GM12801 (cell line): ENCODE results near the gene RAB14.

Experiments used
- TF ChIP-seq, protein P1 (sequence below): IDR thresholded peaks from one replicate; pipeline ENCODE4 v1.5.1; 2011; ENCODE audit warnings: control low read depth; ENCODE audit not compliant: insufficient read length; ENCODE audit errors: extremely low read depth

Gene RAB14

DNA sequence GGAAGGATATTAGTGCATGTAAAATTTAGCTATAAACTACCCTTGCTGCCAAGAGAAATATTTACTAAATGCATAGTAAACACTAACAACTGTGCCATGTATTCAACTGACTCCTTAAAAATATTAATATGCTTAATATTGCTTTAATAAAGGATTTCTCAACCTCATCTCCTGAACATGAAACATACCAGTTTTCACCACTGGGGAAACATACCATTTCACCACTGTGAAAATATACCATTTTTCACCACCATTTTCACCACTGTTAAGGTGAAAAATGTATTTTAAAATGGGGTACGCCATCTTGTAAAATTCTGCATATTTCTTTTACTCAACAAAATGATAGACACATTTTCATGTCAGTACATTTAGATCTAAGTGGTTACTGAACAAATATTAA is 4.5 kb downstream of the RAB14 start:
- TF ChIP-seq, protein P1, sequence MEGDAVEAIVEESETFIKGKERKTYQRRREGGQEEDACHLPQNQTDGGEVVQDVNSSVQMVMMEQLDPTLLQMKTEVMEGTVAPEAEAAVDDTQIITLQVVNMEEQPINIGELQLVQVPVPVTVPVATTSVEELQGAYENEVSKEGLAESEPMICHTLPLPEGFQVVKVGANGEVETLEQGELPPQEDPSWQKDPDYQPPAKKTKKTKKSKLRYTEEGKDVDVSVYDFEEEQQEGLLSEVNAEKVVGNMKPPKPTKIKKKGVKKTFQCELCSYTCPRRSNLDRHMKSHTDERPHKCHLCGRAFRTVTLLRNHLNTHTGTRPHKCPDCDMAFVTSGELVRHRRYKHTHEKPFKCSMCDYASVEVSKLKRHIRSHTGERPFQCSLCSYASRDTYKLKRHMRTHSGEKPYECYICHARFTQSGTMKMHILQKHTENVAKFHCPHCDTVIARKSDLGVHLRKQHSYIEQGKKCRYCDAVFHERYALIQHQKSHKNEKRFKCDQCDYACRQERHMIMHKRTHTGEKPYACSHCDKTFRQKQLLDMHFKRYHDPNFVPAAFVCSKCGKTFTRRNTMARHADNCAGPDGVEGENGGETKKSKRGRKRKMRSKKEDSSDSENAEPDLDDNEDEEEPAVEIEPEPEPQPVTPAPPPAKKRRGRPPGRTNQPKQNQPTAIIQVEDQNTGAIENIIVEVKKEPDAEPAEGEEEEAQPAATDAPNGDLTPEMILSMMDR, result no peak

DNA sequence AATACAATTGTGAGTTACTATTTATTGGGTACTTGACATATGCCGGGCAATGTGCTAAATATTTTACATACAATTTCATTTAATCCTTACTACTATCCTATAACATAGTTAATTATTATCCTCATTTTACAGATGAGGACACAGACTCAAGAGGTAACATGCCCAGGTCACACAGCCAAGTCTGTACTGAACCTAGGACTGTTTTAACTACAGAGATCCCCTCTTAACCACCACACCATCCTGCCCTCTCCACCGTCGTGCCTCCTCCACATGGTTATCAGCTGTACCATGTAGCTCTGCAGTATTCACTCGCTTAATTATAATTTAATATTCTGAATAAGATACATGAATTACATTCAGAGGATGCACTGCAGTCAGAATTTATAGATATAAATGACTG is 5.3 kb downstream of the RAB14 start:
- TF ChIP-seq, protein P1, result no peak

DNA sequence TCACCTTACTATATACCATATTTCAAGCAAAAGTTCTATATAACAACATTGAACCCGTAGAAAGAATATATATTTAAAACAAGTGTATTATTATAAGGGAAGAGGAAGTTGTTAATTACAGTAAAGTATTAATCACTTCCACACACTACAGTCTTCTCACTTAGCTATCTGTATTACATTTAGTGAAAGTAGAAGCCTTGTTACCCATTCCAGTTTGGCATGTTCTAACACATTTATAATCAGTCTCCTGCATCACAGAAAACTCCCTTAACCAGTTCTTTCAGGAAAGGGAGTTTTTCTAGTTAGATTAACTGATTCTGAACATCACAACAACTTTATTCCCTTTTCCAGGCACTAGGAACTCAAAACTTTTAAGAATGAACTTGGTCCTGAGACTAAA is 6.9 kb downstream of the RAB14 start:
- TF ChIP-seq, protein P1, result no peak

GRCh38 chr9:121192959-121193640 is 8.6 kb downstream of the RAB14 start:
- TF ChIP-seq, protein P1, result no peak

GRCh38 chr9:121192518-121192917 is 9.2 kb downstream of the RAB14 start:
- TF ChIP-seq, protein P1, result no peak

GRCh38 chr9:121191235-121191634 is 10.4 kb downstream of the RAB14 start:
- TF ChIP-seq, protein P1, result no peak

GRCh38 chr9:121189660-121190059 is 12.0 kb downstream of the RAB14 start:
- TF ChIP-seq, protein P1, result no peak
